ENCODE measurements around the gene LGR6. TPM values are rescaled to one million over a fixed set of nuclear protein-coding genes. Genes with fewer than 3 reads are reported as not detected.
"Not testable (repeated sequence)": the region's sequence is repeated elsewhere in the genome, so short reads cannot be mapped to it uniquely, and the experiment has no call there.

LGR6 gene
- total RNA-seq, 1 experiment from 2014 or later, result 1.0 TPM

- Mint-ChIP-seq H3K27me3 (ENCODE audit: low read depth) (peaks cover 8% of the 10 kb centered on the region), H3K27ac (no peak overlapping the region), H3K9me3 (no peaks in the 10 kb centered on the region; a peak in 1 of 5 replicates), H3K36me3 (ENCODE audit: insufficient read depth in 1 of 3, low read depth in 3 of 3) (no peaks in the 10 kb centered on the region), H3K4me1 (peaks cover 10 to 12% of the 10 kb centered on the region in 2 experiments), H3K4me3 (no peak overlapping the region)
- no peak overlapping the region for H3K56ac ChIP-seq (ENCODE audit: insufficient read length, low read depth, low read length)
- no peaks in the 10 kb centered on the region for H3K79me2 ChIP-seq (ENCODE audit: insufficient read depth, low read length)
- no peak overlapping the region for H3T11ph ChIP-seq (ENCODE audit: low read length)
- no peak for TF ChIP-seq CTCF (conservative IDR thresholded peaks at IDR 0.05)
- no peak overlapping the region for H3K4ac ChIP-seq (ENCODE audit: low read depth, low read length)
- H4K5ac ChIP-seq (ENCODE audit: insufficient read length, low read depth, low read length), result no peak overlapping the region
- H4K91ac ChIP-seq (ENCODE audit: insufficient read length, low read depth, low read length), result no peak overlapping the region
- no peak overlapping the region for H3K18ac ChIP-seq (ENCODE audit: insufficient read length, low read depth, low read length)
- H2BK20ac ChIP-seq (ENCODE audit: low read depth, low read length, poor library complexity, severe bottlenecking), result no peak overlapping the region
- H2AK5ac ChIP-seq (ENCODE audit: insufficient read length, low read length), result no peak overlapping the region
- no peaks in the 10 kb centered on the region for H3K79me1 ChIP-seq (ENCODE audit: insufficient read depth, low read depth, low read length, poor library complexity, severe bottlenecking)
- H3K9me3 ChIP-seq (ENCODE audit: control insufficient read depth, low read depth, low read length), result no peaks in the 10 kb centered on the region
- H3K23ac ChIP-seq (ENCODE audit: insufficient read length, low read depth, low read length), result no peak overlapping the region
- no peak overlapping the region for H2BK12ac ChIP-seq (ENCODE audit: insufficient read length, low read depth, low read length)
- no peak overlapping the region for H3K27ac ChIP-seq (ENCODE audit: insufficient read length, low read depth, low read length)
- no peak overlapping the region for H2AFZ ChIP-seq (ENCODE audit: low read length)
- no peaks in the 10 kb centered on the region for H3K23me2 ChIP-seq (ENCODE audit: insufficient read length, low read depth, low read length, poor library complexity, severe bottlenecking)
- no peaks in the 10 kb centered on the region for H4K20me1 ChIP-seq (ENCODE audit: control insufficient read depth, insufficient read depth, insufficient read length)
- peak overlapping the region; percentile 5; the same call in 1 of the 2 replicates for H3K14ac ChIP-seq (ENCODE audit: insufficient read depth, low read length)
- no peak overlapping the region for H2BK5ac ChIP-seq (ENCODE audit: insufficient read length, low read length)
- H3K27me3 ChIP-seq (ENCODE audit: insufficient read depth, low read length), result no peaks in the 10 kb centered on the region
- no peak overlapping the region for H3K4me2 ChIP-seq (ENCODE audit: insufficient read depth, insufficient read length, low read length)
- H2BK120ac ChIP-seq (ENCODE audit: low read depth, low read length, poor library complexity, severe bottlenecking), result no peak overlapping the region
- H3K9ac ChIP-seq (ENCODE audit: extremely low read depth, insufficient read length, low read length), result no peak overlapping the region
- no peak for DNase-seq
- no peak overlapping the region for H4K8ac ChIP-seq (replicated peaks; ENCODE audit: insufficient read length, low read depth, low read length)
- H3K4me1 ChIP-seq (ENCODE audit: insufficient read depth, low read length), result peaks cover 3% of the 10 kb centered on the region; the same call in 1 of the 2 replicates
- no peak overlapping the region for H2BK15ac ChIP-seq (ENCODE audit: low read depth, low read length)
- WGBS (ENCODE audit: extremely low coverage, insufficient read length, low lambda C conversion rate), result no CpG with 5 or more reads among the region's 19 CpGs
These were observed 13.5 kb upstream of the LGR6 start for GRCh38 chr1:202179828-202180750.

- H3K14ac ChIP-seq (ENCODE audit: insufficient read depth, low read length); H3K4me2 ChIP-seq (ENCODE audit: insufficient read depth, insufficient read length, low read length); H3K36me3 Mint-ChIP-seq (ENCODE audit: insufficient read depth in 1 of 3, low read depth in 3 of 3); H3K9ac ChIP-seq (ENCODE audit: extremely low read depth, insufficient read length, low read length); H3K79me1 ChIP-seq (ENCODE audit: insufficient read depth, low read depth, low read length, poor library complexity, severe bottlenecking); H3T11ph ChIP-seq (ENCODE audit: low read length); H3K27ac Mint-ChIP-seq; H3K4me3 Mint-ChIP-seq; H4K91ac ChIP-seq (ENCODE audit: insufficient read length, low read depth, low read length); H4K20me1 ChIP-seq (ENCODE audit: control insufficient read depth, insufficient read depth, insufficient read length); H3K9me3 ChIP-seq (ENCODE audit: control insufficient read depth, low read depth, low read length); H3K27me3 Mint-ChIP-seq (ENCODE audit: low read depth); H4K5ac ChIP-seq (ENCODE audit: insufficient read length, low read depth, low read length); H2AFZ ChIP-seq (ENCODE audit: low read length); H2BK15ac ChIP-seq (ENCODE audit: low read depth, low read length); H3K23me2 ChIP-seq (ENCODE audit: insufficient read length, low read depth, low read length, poor library complexity, severe bottlenecking); H2BK120ac ChIP-seq (ENCODE audit: low read depth, low read length, poor library complexity, severe bottlenecking); H2BK5ac ChIP-seq (ENCODE audit: insufficient read length, low read length); H3K23ac ChIP-seq (ENCODE audit: insufficient read length, low read depth, low read length); H3K56ac ChIP-seq (ENCODE audit: insufficient read length, low read depth, low read length); H3K9me3 Mint-ChIP-seq; H3K4ac ChIP-seq (ENCODE audit: low read depth, low read length); H3K4me1 ChIP-seq (ENCODE audit: insufficient read depth, low read length); H2BK20ac ChIP-seq (ENCODE audit: low read depth, low read length, poor library complexity, severe bottlenecking); H2BK12ac ChIP-seq (ENCODE audit: insufficient read length, low read depth, low read length); H2AK5ac ChIP-seq (ENCODE audit: insufficient read length, low read length); H3K18ac ChIP-seq (ENCODE audit: insufficient read length, low read depth, low read length); H4K8ac ChIP-seq (replicated peaks; ENCODE audit: insufficient read length, low read depth, low read length); H3K27ac ChIP-seq (ENCODE audit: insufficient read length, low read depth, low read length); DNase-seq; H3K79me2 ChIP-seq (ENCODE audit: insufficient read depth, low read length); H3K27me3 ChIP-seq (ENCODE audit: insufficient read depth, low read length): not testable (repeated sequence)
- peaks cover 12 to 18% of the 10 kb centered on the region in 2 experiments for H3K4me1 Mint-ChIP-seq
- WGBS (ENCODE audit: extremely low coverage, insufficient read length, low lambda C conversion rate), result no CpG with 5 or more reads among the region's 2 CpGs
These were observed 12.9 kb upstream of the LGR6 start for GRCh38 chr1:202180751-202181139.

All from H9 (cell line).